AG10803 (cell line): ENCODE data around the gene PRRC2A.

Source experiments
- DNase-seq: peaks from one replicate; pipeline ENCODE4 v3.0.0; 2010; ENCODE audit warnings: low read depth
- H3K4me3 ChIP-seq: 2 replicates; pipeline ENCODE4 v1.5.1; 2011; ENCODE audit warnings: mild to moderate bottlenecking, low read length, control low read depth
- CTCF ChIP-seq: conservative IDR thresholded peaks from 2 replicates; pipeline ENCODE4 v1.5.1; 2011; ENCODE audit warnings: mild to moderate bottlenecking, low read length, control low read depth, inconsistent platforms

PRRC2A gene

GRCh38 chr6:31580438-31580740 lies 40.1 kb upstream of the PRRC2A start:
- TF ChIP-seq CTCF = no peak
- H3K4me3 ChIP-seq = peak overlapping the region; percentile 90
- no peak for DNase-seq

- peak; percentile 72 for DNase-seq
- peak overlapping the region; percentile 90 for H3K4me3 ChIP-seq
- TF ChIP-seq CTCF = peak; percentile 67
Measured at GRCh38 chr6:31580807-31581433, 39.6 kb upstream of the PRRC2A start.

GRCh38 chr6:31581434-31582229 lies 38.9 kb upstream of the PRRC2A start:
- peak overlapping the region; percentile 90 for H3K4me3 ChIP-seq
- 0 out of 2 replicates have a peak, but pooled peaks have one; percentile 4 for TF ChIP-seq CTCF
- DNase-seq = no peak

- no peak for DNase-seq
- H3K4me3 ChIP-seq = peak within 1 kb of the TSS; percentile 90
- no peak for TF ChIP-seq CTCF
Measured at GRCh38 chr6:31582230-31582643, 38.3 kb upstream of the PRRC2A start, which contains the start of gene LTB. Gene LTB, minus strand, starts transcription at chr6:31582424. Its CDS starts 7 bp downstream, at chr6:31582417.

GRCh38 chr6:31585491-31585890 lies 35.0 kb upstream of the PRRC2A start:
- TF ChIP-seq CTCF = peak; percentile 28; the same call in 1 of the 2 replicates
- no peak for DNase-seq
- H3K4me3 ChIP-seq = no peak overlapping the region

GRCh38 chr6:31586008-31586407 lies 34.5 kb upstream of the PRRC2A start, which contains the start of gene LST1:
Gene LST1, plus strand, starts transcription at chr6:31586277. Its CDS starts 1,023 bp downstream, at chr6:31587300.
- DNase-seq = peak; percentile 21
- TF ChIP-seq CTCF = no peak
- no peak within 1 kb of the TSS for H3K4me3 ChIP-seq
